GM18508 (cell line): ENCODE results near the gene FHAD1.

Experiments
- ATAC-seq: cut with Tn5 transposase; IDR thresholded peaks from one replicate; pipeline ENCODE4 v1.9.1; 2021; ENCODE audit warnings: moderate number of reproducible peaks; ENCODE audit not compliant: insufficient read depth, unreplicated experiment

The FHAD1 gene

DNA sequence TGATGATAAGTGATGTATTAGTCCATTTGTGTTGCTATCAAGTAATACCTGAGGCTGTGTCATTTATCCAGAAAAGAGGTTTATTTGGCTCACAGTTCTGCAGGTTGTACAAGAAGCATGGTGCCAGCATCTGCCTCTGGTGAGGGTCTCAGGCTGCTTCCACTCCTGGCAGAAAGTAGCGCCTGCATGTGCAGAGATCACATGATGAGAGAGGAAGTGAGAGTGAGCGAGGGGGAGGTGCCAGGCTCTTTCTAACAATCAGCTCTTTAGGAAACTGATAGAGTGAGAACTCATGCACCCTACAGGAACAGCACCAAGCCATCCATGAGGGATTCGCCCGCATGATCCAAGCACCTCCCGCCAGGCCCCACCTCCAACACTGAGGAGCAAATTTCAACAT is 2.2 kb upstream of the FHAD1 start:
- ATAC-seq = no peak

DNA sequence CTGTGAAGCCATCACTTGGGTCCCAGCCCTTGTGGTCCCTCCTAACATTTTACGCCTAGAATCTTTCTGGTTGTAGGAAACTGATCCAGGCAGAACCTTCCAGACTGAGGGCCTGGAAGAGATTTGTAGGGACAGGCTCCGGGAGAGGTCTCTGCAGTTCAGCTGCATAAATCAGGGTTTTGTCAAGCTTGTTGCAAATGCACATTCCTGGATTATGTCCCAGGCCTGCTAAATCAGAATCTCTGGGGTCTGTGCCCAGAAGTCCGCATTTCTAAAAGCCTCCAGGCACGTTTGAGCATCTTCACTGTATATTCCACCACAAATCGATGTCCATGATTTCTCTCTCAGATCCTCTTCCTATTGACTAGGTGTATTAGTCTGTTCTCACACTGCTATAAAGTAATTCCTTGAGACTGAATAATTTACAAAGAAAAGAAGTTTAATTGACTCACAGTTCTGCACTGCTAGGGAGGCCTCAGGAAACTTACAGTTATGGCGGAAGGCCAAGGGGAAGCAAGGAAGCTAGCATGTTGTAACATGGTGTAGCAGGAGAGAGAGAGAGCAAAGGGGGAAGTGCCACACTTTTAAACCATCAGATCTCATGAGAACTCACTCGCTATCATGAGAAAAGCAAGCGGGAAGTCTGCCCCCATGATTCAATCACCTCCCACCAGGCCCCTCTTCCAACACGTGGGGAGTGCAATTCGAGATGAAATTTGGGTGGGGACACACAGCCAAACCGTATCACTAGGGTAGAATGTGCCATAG is 1.2 kb upstream of the FHAD1 start:
- no peak for ATAC-seq

DNA sequence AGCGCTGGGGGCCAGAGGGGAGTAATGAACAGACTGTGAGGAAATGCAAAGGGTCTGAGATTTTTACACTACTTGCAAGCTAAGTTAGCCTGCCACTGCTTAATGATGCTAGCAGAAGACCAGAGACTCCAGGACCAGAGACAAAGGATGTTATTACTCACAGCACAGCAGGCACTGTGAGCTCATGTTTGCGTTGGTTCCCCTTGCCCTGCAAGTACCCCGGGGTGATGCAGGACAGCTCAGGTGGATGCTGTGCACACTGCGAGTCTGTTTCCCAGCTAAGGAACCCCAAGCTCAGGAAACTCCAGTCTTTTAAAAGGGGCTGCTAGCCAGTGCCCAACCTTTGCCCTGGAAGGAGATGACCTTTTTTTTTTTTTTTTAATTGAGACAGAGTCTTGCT is 1.2 kb downstream of the FHAD1 start:
- no peak for ATAC-seq

DNA sequence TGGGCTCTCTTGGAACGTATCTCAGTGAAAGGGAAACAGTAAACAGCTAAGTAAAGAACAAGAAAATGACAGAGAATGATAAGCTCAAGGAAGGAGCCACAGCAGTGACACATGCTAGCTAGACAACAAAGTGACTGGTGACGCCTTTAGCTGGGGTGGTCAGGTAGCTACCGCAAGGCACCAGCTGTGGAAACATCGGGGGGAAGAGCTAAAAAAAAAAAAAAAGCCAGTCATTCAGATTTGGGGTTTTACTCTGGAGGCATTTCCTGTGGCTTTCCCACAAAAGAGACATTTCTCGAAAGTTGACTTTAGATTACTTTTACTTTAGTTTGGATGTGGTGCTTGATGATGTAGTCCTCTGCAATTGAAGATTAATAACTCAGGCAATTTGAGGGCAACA is 2.1 kb downstream of the FHAD1 start:
- ATAC-seq = no peak

DNA sequence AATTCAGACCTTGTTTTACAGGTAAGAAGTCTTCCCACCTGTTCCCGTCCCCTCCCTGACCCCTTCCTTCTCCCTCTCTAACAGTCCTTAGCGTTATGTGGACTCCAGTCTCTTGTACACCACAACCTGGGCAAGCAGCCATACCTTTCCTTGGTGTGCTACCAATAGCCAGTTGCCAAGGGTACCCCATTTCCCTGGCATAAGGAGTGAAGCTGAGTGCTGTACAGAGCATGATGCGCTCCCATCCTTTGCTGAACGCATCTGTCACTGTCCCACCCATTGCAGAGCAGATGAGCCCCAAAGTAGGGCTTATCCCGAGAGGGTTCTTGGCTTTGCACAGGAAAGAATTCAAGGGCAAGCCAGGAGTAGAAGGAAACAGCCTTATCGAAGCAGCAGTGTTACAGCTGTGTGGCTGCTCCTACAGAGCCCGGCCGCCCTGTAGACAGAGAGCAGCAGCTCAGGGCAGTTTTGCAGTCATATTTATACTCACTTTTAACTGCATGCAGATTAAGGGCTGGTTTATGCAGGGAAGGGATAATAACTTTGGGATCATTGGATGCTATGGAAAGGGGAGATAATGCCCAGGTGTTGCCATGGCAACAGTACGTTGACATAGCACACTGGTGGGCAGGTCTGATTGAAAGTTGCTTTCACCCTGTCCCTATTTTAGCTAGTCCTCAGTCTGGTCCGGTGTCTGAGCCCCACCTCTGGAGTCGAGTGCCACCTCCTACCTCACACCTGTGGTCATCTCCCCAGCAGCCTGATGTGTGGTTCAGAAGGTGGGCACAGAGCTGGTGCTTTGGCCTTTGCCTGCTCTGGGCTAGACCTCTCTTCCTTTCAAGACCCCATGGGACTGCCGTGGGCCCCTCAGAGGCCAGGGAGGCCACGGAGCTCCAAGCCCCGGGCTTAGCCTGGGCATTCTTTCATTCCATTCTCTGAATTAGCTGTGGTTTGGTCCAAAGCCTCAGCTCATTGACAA is 5.1 kb downstream of the FHAD1 start:
- ATAC-seq = no peak

DNA sequence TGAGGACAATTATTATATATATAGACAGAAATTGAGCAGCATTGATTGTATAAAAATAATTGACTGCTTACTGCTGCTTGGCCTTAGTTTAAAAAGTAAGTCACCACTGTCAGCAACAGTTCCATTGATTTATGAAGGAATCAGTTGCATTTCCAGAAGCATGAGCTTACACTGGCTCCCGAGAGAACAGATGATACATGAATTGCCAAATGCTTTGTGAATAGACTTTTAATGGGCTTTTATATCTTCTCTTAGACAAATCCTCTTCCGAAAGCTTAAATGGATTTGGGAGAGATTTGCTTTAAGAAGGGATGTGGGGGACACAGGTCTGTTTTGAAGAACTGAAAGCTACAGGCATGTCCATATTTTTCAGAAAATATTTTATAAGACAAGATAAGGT is 7.5 kb downstream of the FHAD1 start:
- ATAC-seq = no peak

DNA sequence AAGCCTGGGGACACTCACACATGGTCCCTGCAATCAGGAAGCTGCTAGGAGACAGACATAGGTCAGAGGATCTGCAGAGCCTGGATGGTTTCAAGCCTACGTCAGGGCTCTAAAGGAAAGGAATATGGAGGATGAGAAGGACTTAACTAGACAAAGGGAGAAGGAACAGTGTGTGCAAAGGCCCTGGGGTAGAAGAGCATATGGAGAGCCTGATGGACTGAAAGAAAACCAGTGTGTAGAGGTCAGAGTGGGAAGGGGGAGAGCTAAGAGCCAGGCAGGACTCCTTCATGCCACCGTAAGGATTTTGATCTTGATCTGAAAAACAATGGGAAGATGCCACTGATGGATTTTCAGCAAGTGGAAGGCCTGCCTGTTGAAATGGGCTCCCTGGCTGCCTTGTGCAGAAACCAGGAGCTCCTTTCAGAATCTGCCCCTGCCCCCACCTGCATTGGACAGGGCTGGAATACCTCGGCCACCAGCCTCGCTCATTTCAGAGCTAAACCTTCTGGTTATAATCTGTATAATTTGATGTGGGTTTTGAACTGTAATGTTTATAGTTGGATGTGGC is 8.6 kb downstream of the FHAD1 start:
- no peak for ATAC-seq

DNA sequence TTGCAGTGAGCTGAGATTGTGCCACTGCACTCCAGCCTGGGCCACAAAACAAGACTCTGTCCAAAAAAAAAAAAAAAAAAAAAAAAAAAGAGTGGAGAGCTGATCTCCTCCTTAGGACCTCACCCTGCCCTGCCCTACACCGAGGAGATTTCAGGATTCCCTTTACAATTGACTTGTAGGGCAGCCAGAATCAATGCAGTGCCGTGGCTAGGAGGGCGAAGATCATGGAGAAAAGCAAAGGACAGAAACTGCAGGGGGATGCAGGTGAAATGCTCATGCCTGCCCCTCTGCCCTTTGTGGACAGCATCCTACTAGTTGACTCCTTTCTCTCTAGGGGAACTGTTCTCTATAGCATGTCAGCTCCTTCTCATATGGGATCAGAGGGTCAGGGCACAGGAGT is 9.6 kb downstream of the FHAD1 start:
- no peak for ATAC-seq

DNA sequence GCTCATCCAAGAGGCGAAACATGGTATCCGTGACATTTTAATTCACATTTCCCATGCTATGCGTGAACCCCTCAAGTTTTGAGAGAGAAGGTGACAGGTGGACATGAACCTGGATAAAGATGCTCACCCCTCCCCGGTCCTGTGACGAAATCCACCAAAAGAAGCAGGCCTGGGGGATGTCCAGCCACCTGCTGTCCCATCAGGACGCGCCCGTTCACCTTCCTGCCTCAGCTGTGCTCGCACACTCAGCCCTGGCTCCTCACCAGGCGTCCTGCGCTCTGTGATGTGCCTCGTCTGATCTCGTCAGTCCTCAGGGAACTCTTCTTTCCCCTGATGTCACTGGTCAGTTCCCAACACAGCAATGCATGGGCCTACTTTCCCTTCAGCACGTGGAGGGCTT is 10.3 kb downstream of the FHAD1 start:
- ATAC-seq = no peak

DNA sequence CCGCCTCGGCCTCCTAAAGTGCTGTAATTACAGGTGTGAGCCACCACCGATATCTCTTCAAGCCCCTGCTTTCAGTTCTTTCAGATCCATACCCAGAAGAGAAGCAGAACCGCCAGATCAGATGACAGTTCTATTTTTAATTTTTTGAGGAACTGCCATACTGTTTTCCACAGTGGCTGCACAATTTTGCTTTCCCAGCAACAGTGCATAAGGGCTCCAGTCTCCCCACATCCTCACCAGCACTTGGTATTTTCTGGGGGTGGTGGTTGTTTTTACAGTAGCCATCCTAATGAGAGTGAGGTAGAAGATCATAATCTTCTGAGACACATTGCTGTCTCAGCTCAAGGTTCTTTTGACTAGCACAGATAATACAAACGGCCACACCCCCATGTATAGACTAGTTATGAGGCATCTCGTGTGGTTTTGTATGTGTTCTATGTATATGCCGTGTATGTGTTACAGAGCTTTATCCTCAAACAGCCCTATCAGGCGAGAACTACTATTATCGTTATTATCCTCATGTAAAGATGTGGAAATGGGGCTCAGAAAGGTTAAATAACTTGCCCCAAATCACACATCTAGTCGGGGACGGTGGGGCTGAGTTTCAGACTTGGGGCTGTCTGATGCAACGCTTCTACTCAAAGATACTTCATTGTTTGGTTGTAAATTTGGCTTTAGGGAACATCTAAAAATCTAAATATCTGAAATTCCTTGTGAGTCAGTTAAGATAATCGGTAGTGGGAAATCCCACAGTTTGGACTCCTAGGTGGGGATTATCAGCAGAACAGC is 12.0 kb downstream of the FHAD1 start:
- ATAC-seq = no peak

DNA sequence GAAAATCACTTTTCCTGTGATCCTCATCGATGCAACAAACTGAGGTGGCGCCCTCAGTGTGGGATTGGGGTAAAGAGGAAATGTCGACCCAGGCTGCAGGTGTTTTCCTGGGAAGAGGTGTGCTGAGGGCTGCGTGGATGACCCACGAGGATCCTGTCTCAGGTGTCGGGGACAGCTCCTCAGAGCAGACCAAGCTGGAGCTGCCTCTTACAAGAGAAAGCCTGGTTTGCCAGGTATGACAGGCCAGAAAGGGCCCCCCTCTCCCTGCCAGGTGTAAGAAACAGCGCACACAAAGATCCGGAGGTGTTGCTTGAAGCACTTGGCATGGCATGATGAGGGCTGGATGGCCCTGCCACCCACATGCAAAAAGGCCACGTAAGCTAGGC is 12.6 kb downstream of the FHAD1 start:
- no peak for ATAC-seq

DNA sequence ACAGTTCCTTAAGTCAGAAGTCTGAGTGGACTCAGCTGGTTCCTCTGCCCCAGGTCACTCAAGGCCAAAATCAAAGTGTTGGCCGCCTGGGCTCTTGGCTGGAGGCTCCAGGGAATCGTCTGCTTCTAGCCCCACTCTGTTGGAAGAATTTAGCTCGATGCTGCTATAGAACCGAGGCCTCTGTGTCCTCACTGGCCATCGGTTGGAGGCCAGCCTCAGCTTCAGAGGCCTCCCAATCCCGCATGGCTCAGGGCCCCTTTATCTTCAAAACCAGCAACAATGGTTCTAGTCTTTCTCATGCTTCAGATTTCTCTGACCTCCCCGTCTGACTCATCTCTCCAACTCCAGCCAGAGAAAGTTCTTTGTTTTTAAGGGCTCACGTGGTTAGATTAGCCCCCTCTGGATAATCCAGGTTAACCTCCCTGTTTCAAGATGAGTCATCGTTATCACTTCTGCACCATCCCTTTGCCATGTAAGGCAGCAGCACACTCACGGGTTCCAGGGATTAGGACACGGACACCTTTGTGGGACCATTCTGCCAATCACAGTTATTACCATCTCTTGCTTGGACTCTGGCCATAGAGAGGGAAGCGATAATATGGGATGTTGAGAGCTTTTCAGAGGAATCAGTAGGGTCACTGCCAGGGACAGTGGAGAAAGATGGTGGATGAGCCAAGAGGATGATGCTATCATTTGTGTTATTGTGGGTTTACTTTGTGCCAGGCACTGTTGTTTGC is 13.6 kb downstream of the FHAD1 start:
- ATAC-seq = no peak

DNA sequence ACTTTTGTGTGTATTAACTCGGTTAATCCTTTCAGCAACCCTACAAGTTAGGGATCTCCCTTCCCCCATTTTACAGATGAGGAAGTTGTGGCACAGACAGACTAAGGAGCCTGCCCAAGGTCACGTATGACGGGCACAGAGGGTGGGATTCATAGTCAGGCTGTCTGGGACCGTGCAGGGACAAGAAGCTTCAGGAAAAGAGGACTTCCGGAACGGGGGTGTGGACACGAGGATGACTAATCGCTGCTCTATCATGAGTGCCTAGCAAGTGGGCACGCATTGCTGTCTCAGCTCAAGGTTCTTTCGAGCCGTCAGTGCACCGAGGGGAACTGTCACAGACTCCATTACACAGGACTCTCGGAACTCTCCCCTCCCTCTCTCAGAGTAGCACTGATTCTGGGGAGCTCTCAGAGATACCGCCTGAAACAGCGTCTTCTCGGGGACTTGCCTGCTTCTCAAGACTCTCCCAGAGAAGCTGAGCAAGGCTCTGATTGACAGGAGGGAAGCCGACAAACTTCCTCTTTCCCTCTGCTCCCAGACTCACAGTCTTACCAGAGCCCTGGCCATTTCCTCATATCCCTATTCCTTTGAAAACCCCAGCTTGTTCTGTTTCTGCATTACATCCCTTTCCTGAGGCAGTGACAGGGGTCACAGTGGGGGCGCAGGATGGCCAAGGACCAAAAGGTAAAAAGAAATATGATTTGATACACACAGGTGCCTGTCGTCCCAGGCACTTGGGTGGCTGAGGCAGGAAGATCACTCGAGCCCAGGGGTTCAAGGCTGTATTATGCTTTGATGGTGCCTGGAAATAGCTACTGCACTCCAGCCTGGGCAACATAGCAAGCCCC is 14.4 kb downstream of the FHAD1 start:
- no peak for ATAC-seq

DNA sequence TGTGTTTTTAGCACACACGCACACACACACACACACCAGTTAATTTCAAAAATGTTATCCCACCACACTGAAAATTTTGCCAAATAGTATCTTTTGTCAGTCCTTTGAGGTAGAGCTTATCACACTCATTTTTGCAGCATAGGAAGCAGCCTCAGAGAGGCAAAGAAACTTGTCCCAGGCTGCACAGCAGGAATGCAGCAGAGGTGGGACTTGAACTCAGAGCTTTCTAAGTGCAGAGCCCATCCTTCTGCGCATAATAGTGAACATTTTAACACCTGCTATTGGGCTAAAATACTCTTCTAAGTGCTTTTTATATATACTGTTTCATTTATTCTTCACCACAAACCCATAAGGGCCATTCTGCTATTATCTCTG is 15.0 kb downstream of the FHAD1 start:
- no peak for ATAC-seq

DNA sequence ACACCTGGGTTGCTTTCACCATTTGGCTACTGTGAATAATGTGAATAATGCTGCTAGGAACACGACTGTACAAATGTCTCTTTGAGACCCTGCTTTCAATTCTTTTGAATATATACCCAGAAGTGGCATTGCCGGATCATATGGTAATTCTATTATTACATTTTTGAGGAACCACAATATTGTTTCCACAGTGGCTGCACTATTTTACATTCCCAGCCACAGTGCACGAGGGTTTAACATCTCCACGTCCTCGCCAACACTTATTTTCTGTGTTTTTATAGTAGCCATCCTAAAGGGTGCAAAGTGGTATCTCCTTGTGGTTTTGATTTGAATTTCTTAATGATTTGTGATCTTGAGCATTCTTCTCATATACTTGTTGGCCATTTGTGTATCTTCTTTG is 15.7 kb downstream of the FHAD1 start:
- ATAC-seq = no peak

DNA sequence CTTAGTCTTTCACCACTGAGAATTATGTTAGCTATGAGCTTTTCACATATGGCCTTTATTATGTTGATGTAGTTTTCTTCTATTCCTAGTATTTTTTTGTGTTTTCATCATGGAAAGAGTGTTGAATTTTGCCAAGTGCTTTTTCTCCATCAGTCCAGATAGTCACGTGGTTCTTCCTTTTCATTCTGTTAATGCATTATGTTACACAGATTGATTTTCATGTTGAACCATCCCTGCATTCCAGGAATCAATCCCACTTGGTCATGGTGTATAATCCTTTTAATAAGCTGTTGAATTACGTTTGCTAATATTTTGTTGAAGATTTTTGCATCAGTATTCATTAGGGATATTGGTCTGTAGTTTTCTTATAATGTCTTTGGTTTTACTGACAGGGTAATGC is 17.7 kb downstream of the FHAD1 start:
- no peak for ATAC-seq

DNA sequence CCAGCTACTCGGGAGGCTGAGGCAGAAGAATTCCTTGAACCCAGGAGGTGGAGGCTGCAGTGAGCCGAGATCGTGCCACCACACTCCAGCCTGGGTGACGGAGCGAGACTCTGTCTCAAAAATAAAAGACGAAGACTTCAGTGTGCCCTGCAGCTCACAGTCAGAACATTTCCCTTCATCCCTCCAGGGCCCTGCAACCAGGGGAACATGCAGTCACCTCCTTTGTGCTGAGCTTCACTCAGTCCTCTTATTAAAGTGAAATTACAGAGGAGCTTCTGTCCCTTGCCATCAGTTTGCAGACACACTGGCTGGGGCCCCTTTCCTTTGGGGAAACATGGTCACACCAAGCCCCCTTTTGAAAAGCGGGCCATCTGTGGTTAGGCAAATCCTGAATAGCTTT is 24.2 kb downstream of the FHAD1 start:
- no peak for ATAC-seq

DNA sequence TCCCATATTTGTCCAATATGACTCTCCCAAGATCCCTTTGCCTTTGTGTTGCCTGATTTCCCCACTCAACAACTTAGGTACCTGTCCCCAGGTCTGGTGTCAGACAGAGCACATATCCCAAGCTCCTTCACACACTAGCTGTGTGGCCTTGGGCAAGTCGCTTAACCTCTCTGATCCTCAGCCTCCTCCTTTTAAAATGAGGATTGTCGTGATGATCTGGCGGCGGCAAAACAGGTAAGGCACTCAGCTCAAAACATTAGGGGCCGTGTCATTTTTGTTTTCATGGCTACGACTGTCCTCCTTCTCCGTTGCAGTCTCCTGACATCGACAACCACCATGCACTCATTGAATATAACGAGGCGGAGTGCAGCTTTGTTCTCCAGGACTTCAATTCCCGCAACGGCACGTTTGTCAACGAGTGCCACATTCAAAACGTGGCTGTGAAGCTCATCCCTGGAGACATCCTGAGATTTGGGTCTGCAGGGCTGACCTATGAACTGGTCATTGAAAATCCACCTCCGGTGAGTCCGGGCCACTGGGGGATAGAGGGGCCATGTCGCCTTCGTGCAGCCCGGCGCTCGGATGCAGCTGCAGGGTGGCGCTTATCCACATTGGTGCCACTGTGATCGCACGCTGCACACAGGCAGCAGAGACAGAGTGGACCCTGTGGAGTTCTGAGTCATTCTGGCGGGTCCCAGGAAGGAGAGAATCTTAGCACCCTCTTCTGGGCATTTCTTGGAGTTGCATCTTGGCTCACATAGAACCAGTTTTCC is 25.2 kb downstream of the FHAD1 start:
- no peak for ATAC-seq
